ENCODE data around the gene UGT1A6.
"Not testable (repeated sequence)": the region's sequence is repeated elsewhere in the genome, so short reads cannot be mapped to it uniquely, and the experiment has no call there.

Gene UGT1A6

DNA sequence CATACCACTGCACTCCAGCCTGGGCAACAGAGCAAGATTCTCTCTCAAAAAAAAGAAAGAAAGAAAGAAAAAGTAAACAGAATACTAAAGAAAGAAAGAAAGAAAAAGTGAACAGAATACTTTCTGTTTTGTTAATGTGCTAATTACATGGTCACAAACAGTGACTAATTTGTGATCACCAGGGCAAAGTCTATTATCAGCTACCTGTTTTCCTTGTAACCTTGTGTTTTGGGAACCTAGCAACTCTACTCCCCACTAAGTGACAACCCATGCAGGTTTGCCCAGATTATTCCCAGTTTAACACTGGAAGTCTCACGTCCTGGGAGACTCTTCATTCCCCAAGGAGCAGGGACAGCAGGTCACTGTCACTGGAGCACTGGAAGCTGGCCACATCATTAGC is 37.6 kb upstream of the UGT1A6 start:
- H4K5ac ChIP-seq (ENCODE audit: low read length), result no peak overlapping the region
- H3K27me3 ChIP-seq (ENCODE audit: insufficient read depth, low read length, poor library complexity), result no peaks in the 10 kb centered on the region
- no peak overlapping the region for H2BK5ac ChIP-seq (ENCODE audit: low read length)
- no peaks in the 10 kb centered on the region for H3K36me3 ChIP-seq (ENCODE audit: control insufficient read depth, insufficient read depth, low read length)
- no peak for DNase-seq
- H4K8ac ChIP-seq (ENCODE audit: low read depth, low read length), result no peak overlapping the region
- no peak overlapping the region for H3K4me2 ChIP-seq (ENCODE audit: low read length)
- no peak overlapping the region for H2AK5ac ChIP-seq (ENCODE audit: low read length)
- H2BK120ac ChIP-seq (ENCODE audit: low read depth, low read length), result no peak overlapping the region
- H3K56ac ChIP-seq (ENCODE audit: low read length), result no peak overlapping the region
- no peak overlapping the region for H3K4ac ChIP-seq (ENCODE audit: low read depth, low read length)
- no peaks in the 10 kb centered on the region for H3K79me2 ChIP-seq (ENCODE audit: control insufficient read depth, insufficient read depth, low read length)
- H3K4me1 ChIP-seq (ENCODE audit: control insufficient read depth, low read depth, low read length), result no peaks in the 10 kb centered on the region
- no peak overlapping the region for H3K23ac ChIP-seq (ENCODE audit: low read length)
- H3K4me3 ChIP-seq (ENCODE audit: low read length), result no peak overlapping the region
- H2BK15ac ChIP-seq (replicated peaks; ENCODE audit: low read depth), result no peak overlapping the region
- H3K18ac ChIP-seq (ENCODE audit: low read length), result no peak overlapping the region
- no peak overlapping the region for H3K27ac ChIP-seq (ENCODE audit: low read depth, low read length)
- WGBS (ENCODE audit: extremely low coverage, insufficient coverage, low lambda C conversion rate), result no CpG with 5 or more reads among the region's 1 CpG
- H3K9ac ChIP-seq (ENCODE audit: low read length), result no peak overlapping the region
- H3K79me1 ChIP-seq (ENCODE audit: low read length), result no peaks in the 10 kb centered on the region

DNA sequence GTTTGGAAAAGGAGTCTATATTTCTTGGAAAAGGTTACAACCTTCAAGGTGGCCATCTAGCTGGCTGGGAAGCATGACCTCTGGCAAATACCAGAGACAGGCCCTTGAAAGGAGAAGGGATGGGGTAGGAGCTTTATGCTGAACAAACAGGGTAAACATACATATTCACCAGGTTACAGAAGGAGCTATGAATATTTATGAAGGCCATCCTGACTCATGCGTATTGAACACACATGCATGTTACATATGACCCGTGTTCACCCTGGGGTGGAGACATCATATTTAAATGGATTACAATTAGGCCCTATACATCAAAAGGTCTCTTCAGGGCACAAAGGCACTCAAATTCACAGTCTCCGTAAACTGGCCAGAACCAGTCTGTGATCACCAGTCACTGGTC is 36.7 kb upstream of the UGT1A6 start:
- not testable (repeated sequence) for H3K27me3 ChIP-seq (ENCODE audit: insufficient read depth, low read length, poor library complexity); H3K27ac ChIP-seq (ENCODE audit: low read depth, low read length); H3K79me1 ChIP-seq (ENCODE audit: low read length); H2AK5ac ChIP-seq (ENCODE audit: low read length); H3K9ac ChIP-seq (ENCODE audit: low read length); H3K4me3 ChIP-seq (ENCODE audit: low read length); H3K79me2 ChIP-seq (ENCODE audit: control insufficient read depth, insufficient read depth, low read length); H3K18ac ChIP-seq (ENCODE audit: low read length); H3K56ac ChIP-seq (ENCODE audit: low read length); H3K36me3 ChIP-seq (ENCODE audit: control insufficient read depth, insufficient read depth, low read length); H4K5ac ChIP-seq (ENCODE audit: low read length); H3K4ac ChIP-seq (ENCODE audit: low read depth, low read length); H3K4me2 ChIP-seq (ENCODE audit: low read length); DNase-seq; H2BK15ac ChIP-seq (replicated peaks; ENCODE audit: low read depth); H2BK5ac ChIP-seq (ENCODE audit: low read length); H2BK120ac ChIP-seq (ENCODE audit: low read depth, low read length); H3K23ac ChIP-seq (ENCODE audit: low read length); H4K8ac ChIP-seq (ENCODE audit: low read depth, low read length); H3K4me1 ChIP-seq (ENCODE audit: control insufficient read depth, low read depth, low read length)
- WGBS (ENCODE audit: extremely low coverage, insufficient coverage, low lambda C conversion rate), result no CpG with 5 or more reads among the region's 3 CpGs

DNA sequence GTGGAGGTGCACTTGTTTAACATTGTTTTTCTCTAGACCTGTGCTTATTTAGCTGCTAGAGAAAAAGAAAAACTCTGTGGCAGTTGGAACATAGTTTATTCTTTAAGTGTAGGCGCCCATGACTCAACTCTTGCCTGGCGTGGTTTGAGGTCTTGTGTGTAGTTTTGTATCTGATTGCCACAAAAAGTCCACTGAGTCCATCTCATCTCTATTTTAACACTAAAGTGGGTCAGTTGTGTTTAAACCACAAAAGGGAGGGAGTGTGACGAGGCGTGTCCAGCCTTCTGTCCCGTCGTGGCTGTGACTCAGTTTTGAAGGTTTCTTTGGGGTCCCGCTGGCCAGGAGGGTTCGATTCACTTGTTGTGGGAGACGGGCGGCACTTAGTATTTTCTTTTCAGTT is 36.2 kb upstream of the UGT1A6 start:
- DNase-seq, result no peak
- Histone ChIP-seq H2BK5ac (ENCODE audit: low read length) (no peak overlapping the region), H2BK120ac (ENCODE audit: low read depth, low read length) (no peak overlapping the region), H3K79me2 (ENCODE audit: control insufficient read depth, insufficient read depth, low read length) (no peaks in the 10 kb centered on the region), H3K36me3 (ENCODE audit: control insufficient read depth, insufficient read depth, low read length) (no peaks in the 10 kb centered on the region), H3K27ac (ENCODE audit: low read depth, low read length) (no peak overlapping the region), H3K79me1 (ENCODE audit: low read length) (no peaks in the 10 kb centered on the region), H2BK15ac (replicated peaks; ENCODE audit: low read depth) (no peak overlapping the region), H3K4me1 (ENCODE audit: control insufficient read depth, low read depth, low read length) (no peaks in the 10 kb centered on the region), H3K56ac (ENCODE audit: low read length) (no peak overlapping the region), H3K27me3 (ENCODE audit: insufficient read depth, low read length, poor library complexity) (no peaks in the 10 kb centered on the region), H3K9ac (ENCODE audit: low read length) (no peak overlapping the region), H4K8ac (ENCODE audit: low read depth, low read length) (no peak overlapping the region), H3K4ac (ENCODE audit: low read depth, low read length) (no peak overlapping the region), H3K4me2 (ENCODE audit: low read length) (no peak overlapping the region), H4K5ac (ENCODE audit: low read length) (no peak overlapping the region), H3K23ac (ENCODE audit: low read length) (no peak overlapping the region), H3K18ac (ENCODE audit: low read length) (no peak overlapping the region), H3K4me3 (ENCODE audit: low read length) (no peak overlapping the region), H2AK5ac (ENCODE audit: low read length) (no peak overlapping the region)
- no CpG with 5 or more reads among the region's 10 CpGs for WGBS (ENCODE audit: extremely low coverage, insufficient coverage, low lambda C conversion rate)

DNA sequence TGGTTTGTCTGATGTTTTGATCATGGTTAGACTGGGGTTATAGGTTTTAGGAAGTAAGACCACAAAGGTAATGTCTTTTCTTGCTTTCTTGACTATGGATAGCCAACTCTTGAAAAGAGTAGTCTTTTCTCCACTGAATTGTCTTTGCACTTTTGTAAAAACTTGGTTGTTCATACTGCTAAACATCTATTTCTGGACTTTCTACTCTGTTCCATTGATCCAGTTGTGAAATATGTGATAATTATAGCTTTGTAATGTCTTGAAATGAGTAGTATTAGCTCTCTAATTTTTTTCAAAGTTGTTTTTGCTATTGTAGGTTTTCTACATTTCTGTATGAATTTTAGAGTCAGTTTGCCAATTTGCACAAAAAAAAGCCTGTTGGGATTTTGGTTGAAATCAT is 34.1 kb upstream of the UGT1A6 start:
- no peak overlapping the region for H3K56ac ChIP-seq (ENCODE audit: low read length)

DNA sequence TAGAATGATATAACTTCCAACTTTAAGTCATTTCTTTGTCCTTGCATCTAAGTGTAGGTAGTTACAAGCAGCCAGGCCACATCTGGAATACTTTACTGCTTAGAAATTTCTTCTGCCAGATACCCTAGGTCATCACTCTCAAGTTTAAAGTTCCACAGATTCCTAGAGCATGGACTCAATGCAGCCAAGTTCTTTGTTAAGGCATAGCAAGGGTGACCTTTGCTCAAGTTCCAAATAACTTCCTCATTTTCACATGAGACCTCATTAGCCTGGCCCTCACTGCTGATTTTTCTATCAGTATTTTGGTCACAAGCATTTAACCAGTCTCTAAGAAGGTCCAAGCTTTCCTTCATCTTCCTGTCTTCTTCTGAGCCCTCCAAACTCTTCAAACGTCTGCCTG is 28.8 kb upstream of the UGT1A6 start:
- Histone ChIP-seq H3K23ac (ENCODE audit: low read length) (no peak overlapping the region), H3K4me2 (ENCODE audit: low read length) (no peak overlapping the region), H3K9ac (ENCODE audit: low read length) (no peak overlapping the region), H4K5ac (ENCODE audit: low read length) (no peak overlapping the region), H4K8ac (ENCODE audit: low read depth, low read length) (no peak overlapping the region), H3K56ac (ENCODE audit: low read length) (no peak overlapping the region), H3K79me1 (ENCODE audit: low read length) (no peaks in the 10 kb centered on the region), H2BK120ac (ENCODE audit: low read depth, low read length) (no peak overlapping the region), H3K4me1 (ENCODE audit: control insufficient read depth, low read depth, low read length) (no peaks in the 10 kb centered on the region), H2BK15ac (replicated peaks; ENCODE audit: low read depth) (no peak overlapping the region), H2BK5ac (ENCODE audit: low read length) (no peak overlapping the region), H3K4ac (ENCODE audit: low read depth, low read length) (no peak overlapping the region), H3K4me3 (ENCODE audit: low read length) (no peak overlapping the region), H3K36me3 (ENCODE audit: control insufficient read depth, insufficient read depth, low read length) (no peaks in the 10 kb centered on the region), H2AK5ac (ENCODE audit: low read length) (no peak overlapping the region), H3K79me2 (ENCODE audit: control insufficient read depth, insufficient read depth, low read length) (no peaks in the 10 kb centered on the region), H3K27me3 (ENCODE audit: insufficient read depth, low read length, poor library complexity) (no peaks in the 10 kb centered on the region), H3K27ac (ENCODE audit: low read depth, low read length) (no peak overlapping the region), H3K18ac (ENCODE audit: low read length) (no peak overlapping the region)
- WGBS (ENCODE audit: extremely low coverage, insufficient coverage, low lambda C conversion rate), result no CpG with 5 or more reads among the region's 1 CpG
- no peak for DNase-seq

More for the DNA sequence above, 34.1 kb upstream of the UGT1A6 start:
- no peaks in the 10 kb centered on the region for H3K79me1 ChIP-seq (ENCODE audit: low read length)
- no peak overlapping the region for H3K27ac ChIP-seq (ENCODE audit: low read depth, low read length)
- H3K4ac ChIP-seq (ENCODE audit: low read depth, low read length), result no peak overlapping the region
- no peaks in the 10 kb centered on the region for H3K27me3 ChIP-seq (ENCODE audit: insufficient read depth, low read length, poor library complexity)
- no peak for DNase-seq
- H3K4me2 ChIP-seq (ENCODE audit: low read length), result no peak overlapping the region
- no peak overlapping the region for H2BK15ac ChIP-seq (replicated peaks; ENCODE audit: low read depth)
- H3K18ac ChIP-seq (ENCODE audit: low read length), result no peak overlapping the region
- H3K23ac ChIP-seq (ENCODE audit: low read length), result no peak overlapping the region
- no peak overlapping the region for H3K9ac ChIP-seq (ENCODE audit: low read length)
- no peak overlapping the region for H3K4me3 ChIP-seq (ENCODE audit: low read length)
- no peak overlapping the region for H2BK120ac ChIP-seq (ENCODE audit: low read depth, low read length)
- H4K5ac ChIP-seq (ENCODE audit: low read length), result no peak overlapping the region
- H3K36me3 ChIP-seq (ENCODE audit: control insufficient read depth, insufficient read depth, low read length), result no peaks in the 10 kb centered on the region
- no peak overlapping the region for H4K8ac ChIP-seq (ENCODE audit: low read depth, low read length)
- H3K79me2 ChIP-seq (ENCODE audit: control insufficient read depth, insufficient read depth, low read length), result no peaks in the 10 kb centered on the region
- no peak overlapping the region for H2BK5ac ChIP-seq (ENCODE audit: low read length)
- H2AK5ac ChIP-seq (ENCODE audit: low read length), result no peak overlapping the region
- no peaks in the 10 kb centered on the region for H3K4me1 ChIP-seq (ENCODE audit: control insufficient read depth, low read depth, low read length)

DNA sequence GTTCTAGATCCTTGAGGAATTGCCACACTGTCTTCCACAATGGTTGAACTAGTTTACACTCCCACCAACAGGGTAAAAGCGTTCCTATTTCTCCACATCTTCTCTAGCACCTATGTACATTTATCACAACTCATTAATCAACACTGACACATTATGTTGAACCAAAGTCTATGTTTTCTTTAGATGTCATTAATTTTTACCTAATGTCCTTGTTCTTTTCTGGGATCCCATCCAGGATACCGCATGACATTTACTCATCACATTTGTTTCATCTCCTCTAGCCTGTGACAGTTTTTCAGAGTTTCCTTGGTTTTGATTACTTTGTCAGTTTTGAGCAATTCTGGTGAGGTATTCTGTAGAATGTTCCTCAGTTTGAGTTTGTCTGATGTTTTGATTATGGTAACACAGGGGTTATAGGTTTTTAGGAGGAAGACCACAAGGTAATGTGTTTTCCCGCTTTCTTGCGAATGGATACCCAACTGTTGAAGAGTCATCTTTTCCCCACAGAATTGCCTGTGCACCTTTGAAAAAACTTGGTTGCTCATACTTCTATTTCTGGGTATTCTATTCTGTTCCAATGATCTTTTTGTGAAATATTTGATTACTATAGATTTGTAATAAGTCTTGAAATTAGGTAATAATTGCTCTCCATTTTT is 24.0 kb upstream of the UGT1A6 start:
- H3K36me3 ChIP-seq (ENCODE audit: control insufficient read depth, insufficient read depth, low read length), result no peaks in the 10 kb centered on the region
- H3K18ac ChIP-seq (ENCODE audit: low read length), result no peak overlapping the region
- H4K8ac ChIP-seq (ENCODE audit: low read depth, low read length), result no peak overlapping the region
- no peak overlapping the region for H3K27ac ChIP-seq (ENCODE audit: low read depth, low read length)
- no peaks in the 10 kb centered on the region for H3K27me3 ChIP-seq (ENCODE audit: insufficient read depth, low read length, poor library complexity)
- H3K23ac ChIP-seq (ENCODE audit: low read length), result no peak overlapping the region
- no peak overlapping the region for H3K4me2 ChIP-seq (ENCODE audit: low read length)
- no peaks in the 10 kb centered on the region for H3K79me1 ChIP-seq (ENCODE audit: low read length)
- no peak overlapping the region for H4K5ac ChIP-seq (ENCODE audit: low read length)
- no CpG with 5 or more reads among the region's 4 CpGs for WGBS (ENCODE audit: extremely low coverage, insufficient coverage, low lambda C conversion rate)
- H3K56ac ChIP-seq (ENCODE audit: low read length), result no peak overlapping the region
- H3K4me3 ChIP-seq (ENCODE audit: low read length), result no peak overlapping the region
- no peak overlapping the region for H2BK15ac ChIP-seq (replicated peaks; ENCODE audit: low read depth)
- no peak overlapping the region for H2BK5ac ChIP-seq (ENCODE audit: low read length)
- no peak overlapping the region for H3K9ac ChIP-seq (ENCODE audit: low read length)
- no peaks in the 10 kb centered on the region for H3K4me1 ChIP-seq (ENCODE audit: control insufficient read depth, low read depth, low read length)
- no peak for DNase-seq
- no peak overlapping the region for H3K4ac ChIP-seq (ENCODE audit: low read depth, low read length)
- no peak overlapping the region for H2AK5ac ChIP-seq (ENCODE audit: low read length)
- H3K79me2 ChIP-seq (ENCODE audit: control insufficient read depth, insufficient read depth, low read length), result no peaks in the 10 kb centered on the region
- H2BK120ac ChIP-seq (ENCODE audit: low read depth, low read length), result no peak overlapping the region

Measured in mesendoderm (in vitro differentiated cells).